Activated CD4-positive, alpha-beta T cell treated with anti-CD3 and anti-CD28 coated beads, Interleukin-2, amount 10 ng/mL, durations not matched to agents 7 days and 5 days (primary cell): Measurements from ENCODE around the gene PIK3R5. TPM values are rescaled to one million over a fixed set of nuclear protein-coding genes. Genes with fewer than 3 reads are reported as not detected.
"Not testable (repeated sequence)": the region's sequence is repeated elsewhere in the genome, so short reads cannot be mapped to it uniquely, and the experiment has no call there.

ENCODE experiments used
- CTCF ChIA-PET: fragments of 350-600 bp; sonication (Branson Sonifier 250); formaldehyde crosslinking; loops from one replicate; lab custom pipeline; 2021; ENCODE audit warnings: antibody characterized with exemption; lab: Charles Lee
- POLR2A ChIA-PET: fragments of 350-600 bp; sonication (Branson Sonifier 250); formaldehyde crosslinking; loops from one replicate; lab custom pipeline; 2021; ENCODE audit warnings: antibody characterized with exemption; lab: Charles Lee
- DNase-seq: peaks from one replicate; pipeline ENCODE4 v3.0.0-alpha.2; 2020
- H3K27ac Mint-ChIP-seq: one replicate; pipeline ENCODE4 v1.8.0; 2021; ENCODE audit warnings: mild to moderate bottlenecking, moderate library complexity, mixed read lengths
- H3K27me3 Mint-ChIP-seq: one replicate; pipeline ENCODE4 v1.8.0; 2021; ENCODE audit warnings: mixed read lengths
- H3K36me3 Mint-ChIP-seq: one replicate; pipeline ENCODE4 v1.8.0; 2021; ENCODE audit warnings: low read depth, mixed read lengths
- H3K4me1 Mint-ChIP-seq: one replicate; pipeline ENCODE4 v1.8.0; 2021; ENCODE audit warnings: mixed read lengths
- H3K4me3 Mint-ChIP-seq: one replicate; pipeline ENCODE4 v1.8.0; 2021; ENCODE audit warnings: mild to moderate bottlenecking, moderate library complexity, mixed read lengths
- H3K9me3 Mint-ChIP-seq: one replicate; pipeline ENCODE4 v1.8.0; 2021; ENCODE audit warnings: mixed read lengths
- total RNA-seq, 2 experiments: library from RNA; stranded (reverse); gene quantifications; one replicate each; pipeline ENCODE4 v1.2.3, GENCODE V29; 2021

The PIK3R5 gene
- total RNA-seq, 2 experiments from 2014 or later = 73.4 to 77.6 TPM

- no peak for DNase-seq
- ChIA-PET POLR2A (interaction anchor here (0.7 kb wide), 1 partner anchor 225 kb away, joined by 5 read pairs; no protein-coding TSS in a partner anchor), CTCF (interaction anchor here (0.9 to 1.8 kb wide), 3 partner anchors 18 to 111 kb away, joined by 3 to 4 read pairs (median 3); no protein-coding TSS in a partner anchor)
- H3K27ac Mint-ChIP-seq = peak overlapping the region; percentile 16
- H3K9me3 Mint-ChIP-seq = no peaks in the 10 kb centered on the region
- peaks cover 1% of the 10 kb centered on the region for H3K36me3 Mint-ChIP-seq
- H3K4me1 Mint-ChIP-seq = peaks cover 13% of the 10 kb centered on the region
- H3K4me3 Mint-ChIP-seq = peak overlapping the region; percentile 43
- peaks cover 70% of the 10 kb centered on the region for H3K27me3 Mint-ChIP-seq
Observed at GRCh38 chr17:9002227-9002605, 36.7 kb upstream of the PIK3R5 start.

GRCh38 chr17:9001559-9001958 lies 36.1 kb upstream of the PIK3R5 start:
- Mint-ChIP-seq H3K27me3 (peaks cover 65% of the 10 kb centered on the region), H3K4me3 (no peak overlapping the region), H3K27ac (no peak overlapping the region), H3K4me1 (peaks cover 13% of the 10 kb centered on the region), H3K9me3 (no peaks in the 10 kb centered on the region), H3K36me3 (peaks cover 1% of the 10 kb centered on the region)
- POLR2A ChIA-PET = interaction anchor here (0.7 kb wide), 1 partner anchor 582 kb away, joined by 6 read pairs; no protein-coding TSS in a partner anchor
- DNase-seq = no peak
- CTCF ChIA-PET = interaction anchor here (1.8 kb wide), 1 partner anchor 37 kb away, joined by 3 read pairs; no protein-coding TSS in a partner anchor

- Mint-ChIP-seq H3K36me3 (no peaks in the 10 kb centered on the region), H3K27ac (no peak overlapping the region), H3K4me3 (no peak overlapping the region), H3K27me3 (peaks cover 35% of the 10 kb centered on the region), H3K4me1 (peaks cover 13% of the 10 kb centered on the region), H3K9me3 (peaks cover 2% of the 10 kb centered on the region)
- CTCF ChIA-PET = interaction anchor here (0.6 to 1.6 kb wide), 13 partner anchors 11 to 549 kb away, joined by 3 to 5 read pairs (median 3); no protein-coding TSS in a partner anchor
- DNase-seq = peak; percentile 82
- POLR2A ChIA-PET = no interaction called here
Observed at GRCh38 chr17:8997994-8998628, 32.6 kb upstream of the PIK3R5 start.

GRCh38 chr17:8995711-8996110 lies 30.2 kb upstream of the PIK3R5 start:
- Mint-ChIP-seq H3K36me3 (no peaks in the 10 kb centered on the region), H3K9me3 (peaks cover 2% of the 10 kb centered on the region), H3K27me3 (peaks cover 19% of the 10 kb centered on the region), H3K4me3 (no peak overlapping the region), H3K4me1 (peaks cover 9% of the 10 kb centered on the region), H3K27ac (no peak overlapping the region)
- POLR2A ChIA-PET = no interaction called here
- DNase-seq = no peak
- CTCF ChIA-PET = no interaction called here

- CTCF ChIA-PET = no interaction called here
- Mint-ChIP-seq H3K4me1 (peaks cover 12% of the 10 kb centered on the region), H3K27ac (no peak overlapping the region), H3K9me3 (peaks cover 2% of the 10 kb centered on the region), H3K4me3 (no peak overlapping the region), H3K27me3 (peaks cover 10% of the 10 kb centered on the region), H3K36me3 (no peaks in the 10 kb centered on the region)
- POLR2A ChIA-PET = no interaction called here
- peak; percentile 48 for DNase-seq
Observed at GRCh38 chr17:8994319-8994718, 28.8 kb upstream of the PIK3R5 start.

- POLR2A ChIA-PET = no interaction called here
- Mint-ChIP-seq H3K9me3 (peaks cover 2% of the 10 kb centered on the region), H3K4me1 (peaks cover 10% of the 10 kb centered on the region), H3K27me3 (no peaks in the 10 kb centered on the region), H3K4me3 (no peak overlapping the region), H3K36me3 (no peaks in the 10 kb centered on the region), H3K27ac (no peak overlapping the region)
- CTCF ChIA-PET = no interaction called here
- peak; percentile 74 for DNase-seq
Observed at GRCh38 chr17:8991514-8992285, 26.2 kb upstream of the PIK3R5 start.

- H3K27me3 Mint-ChIP-seq, H3K36me3 Mint-ChIP-seq, H3K9me3 Mint-ChIP-seq, POLR2A ChIA-PET, H3K27ac Mint-ChIP-seq, DNase-seq, H3K4me3 Mint-ChIP-seq: not testable (repeated sequence)
- peaks cover 21% of the 10 kb centered on the region for H3K4me1 Mint-ChIP-seq
- CTCF ChIA-PET = interaction anchor here (1.1 to 1.3 kb wide), 2 partner anchors 30 to 144 kb away, joined by 3 read pairs; no protein-coding TSS in a partner anchor
Observed at GRCh38 chr17:8988263-8988935, 22.9 kb upstream of the PIK3R5 start.

- Mint-ChIP-seq H3K4me1 (peaks cover 15% of the 10 kb centered on the region), H3K27me3 (no peaks in the 10 kb centered on the region), H3K9me3 (peaks cover 8% of the 10 kb centered on the region), H3K4me3 (no peak overlapping the region), H3K27ac (no peak overlapping the region), H3K36me3 (no peaks in the 10 kb centered on the region)
- CTCF ChIA-PET = no interaction called here
- no peak for DNase-seq
- POLR2A ChIA-PET = no interaction called here
Observed at GRCh38 chr17:8986295-8986694, 20.8 kb upstream of the PIK3R5 start.

- H3K4me1 Mint-ChIP-seq = peaks cover 14% of the 10 kb centered on the region
- H3K27me3 Mint-ChIP-seq = no peaks in the 10 kb centered on the region
- ChIA-PET POLR2A (no interaction called here), CTCF (interaction anchor here (1.2 kb wide), 1 partner anchor 13 kb away, joined by 3 read pairs; no protein-coding TSS in a partner anchor)
- H3K27ac Mint-ChIP-seq = no peak overlapping the region
- H3K4me3 Mint-ChIP-seq = no peak overlapping the region
- no peak for DNase-seq
- H3K9me3 Mint-ChIP-seq = peaks cover 8% of the 10 kb centered on the region
- H3K36me3 Mint-ChIP-seq = no peaks in the 10 kb centered on the region
Observed at GRCh38 chr17:8985054-8985701, 19.7 kb upstream of the PIK3R5 start.

GRCh38 chr17:8984225-8984624 lies 18.7 kb upstream of the PIK3R5 start:
- H3K9me3 Mint-ChIP-seq, H3K27me3 Mint-ChIP-seq, H3K27ac Mint-ChIP-seq, H3K36me3 Mint-ChIP-seq, H3K4me3 Mint-ChIP-seq, DNase-seq, POLR2A ChIA-PET: not testable (repeated sequence)
- peaks cover 11% of the 10 kb centered on the region for H3K4me1 Mint-ChIP-seq
- CTCF ChIA-PET = interaction anchor here (0.8 kb wide), 1 partner anchor 94 kb away, joined by 4 read pairs; no protein-coding TSS in a partner anchor

GRCh38 chr17:8981443-8981842 lies 15.9 kb upstream of the PIK3R5 start:
- no peak overlapping the region for H3K4me3 Mint-ChIP-seq
- no peaks in the 10 kb centered on the region for H3K27me3 Mint-ChIP-seq
- H3K36me3 Mint-ChIP-seq = no peaks in the 10 kb centered on the region
- peaks cover 11% of the 10 kb centered on the region for H3K4me1 Mint-ChIP-seq
- ChIA-PET POLR2A (no interaction called here), CTCF (no interaction called here)
- H3K27ac Mint-ChIP-seq = no peak overlapping the region
- no peak for DNase-seq
- peaks cover 10% of the 10 kb centered on the region for H3K9me3 Mint-ChIP-seq

- Mint-ChIP-seq H3K4me1 (no peaks in the 10 kb centered on the region), H3K9me3 (peaks cover 2% of the 10 kb centered on the region)
- CTCF ChIA-PET = no interaction called here
Observed at GRCh38 chr17:8979715-8980114, 14.2 kb upstream of the PIK3R5 start.

More at GRCh38 chr17:8979715-8980114, 14.2 kb upstream of the PIK3R5 start:
- no peak overlapping the region for H3K4me3 Mint-ChIP-seq
- no peaks in the 10 kb centered on the region for H3K27me3 Mint-ChIP-seq
- DNase-seq = no peak
- no peaks in the 10 kb centered on the region for H3K36me3 Mint-ChIP-seq
- POLR2A ChIA-PET = no interaction called here
- no peak overlapping the region for H3K27ac Mint-ChIP-seq
